ENCODE results near the gene POMGNT1. TPM values are rescaled to one million over a fixed set of nuclear protein-coding genes. Genes with fewer than 3 reads are reported as not detected.

Gene POMGNT1
- total RNA-seq, 4 donors from 2014 or later: 31.6 to 47.2 (median 36.9) TPM

DNA sequence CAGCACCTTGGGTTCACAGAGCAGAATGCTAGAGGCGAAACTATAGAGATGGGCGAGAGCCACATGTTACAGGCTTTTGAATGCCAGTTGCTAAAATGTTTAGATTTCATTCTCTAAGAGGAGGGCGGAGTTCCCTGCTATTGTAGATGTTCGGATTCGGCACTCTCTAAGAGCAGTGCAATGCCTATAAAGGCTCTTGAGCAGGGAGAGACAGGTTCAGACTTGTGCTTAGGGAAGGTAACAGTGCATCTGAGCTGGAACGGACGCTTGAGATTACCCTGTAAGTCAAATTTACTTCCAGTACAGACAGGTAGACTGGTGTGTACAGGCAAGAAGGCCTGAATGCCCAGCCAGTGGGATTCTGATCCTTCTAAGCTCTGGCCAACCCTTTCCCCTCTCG lies 20.2 kb upstream of the POMGNT1 start:
- no peaks in the 10 kb centered on the region for H3K9me3 ChIP-seq
- intact Hi-C loops (cut with DNase I): no loop called here
- no peak overlapping the region for H3K4me3 ChIP-seq
- no peaks in the 10 kb centered on the region for H3K27me3 ChIP-seq
- WGBS: 89% methylated on average over 8 of the region's 8 CpGs
- DNase-seq (ENCODE audit: extremely low spot score): no peak
- peaks cover 4 to 8% (median 5%) of the 10 kb centered on the region in 4 donors for H3K4me1 ChIP-seq
- TF ChIP-seq EP300 (IDR thresholded peaks at IDR 0.05): no peak
- TF ChIP-seq POLR2A (IDR thresholded peaks at IDR 0.05; ENCODE audit: low read depth): no peak
- no peak for TF ChIP-seq POLR2AphosphoS5 (IDR thresholded peaks at IDR 0.05)
- TF ChIP-seq, protein P1, sequence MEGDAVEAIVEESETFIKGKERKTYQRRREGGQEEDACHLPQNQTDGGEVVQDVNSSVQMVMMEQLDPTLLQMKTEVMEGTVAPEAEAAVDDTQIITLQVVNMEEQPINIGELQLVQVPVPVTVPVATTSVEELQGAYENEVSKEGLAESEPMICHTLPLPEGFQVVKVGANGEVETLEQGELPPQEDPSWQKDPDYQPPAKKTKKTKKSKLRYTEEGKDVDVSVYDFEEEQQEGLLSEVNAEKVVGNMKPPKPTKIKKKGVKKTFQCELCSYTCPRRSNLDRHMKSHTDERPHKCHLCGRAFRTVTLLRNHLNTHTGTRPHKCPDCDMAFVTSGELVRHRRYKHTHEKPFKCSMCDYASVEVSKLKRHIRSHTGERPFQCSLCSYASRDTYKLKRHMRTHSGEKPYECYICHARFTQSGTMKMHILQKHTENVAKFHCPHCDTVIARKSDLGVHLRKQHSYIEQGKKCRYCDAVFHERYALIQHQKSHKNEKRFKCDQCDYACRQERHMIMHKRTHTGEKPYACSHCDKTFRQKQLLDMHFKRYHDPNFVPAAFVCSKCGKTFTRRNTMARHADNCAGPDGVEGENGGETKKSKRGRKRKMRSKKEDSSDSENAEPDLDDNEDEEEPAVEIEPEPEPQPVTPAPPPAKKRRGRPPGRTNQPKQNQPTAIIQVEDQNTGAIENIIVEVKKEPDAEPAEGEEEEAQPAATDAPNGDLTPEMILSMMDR (IDR thresholded peaks at IDR 0.05): no peak
- no peak overlapping the region for H3K27ac ChIP-seq (replicated peaks in 1 of 4)
- peaks cover 0 to 16% (median 7%) of the 10 kb centered on the region in 4 donors for H3K36me3 ChIP-seq

DNA sequence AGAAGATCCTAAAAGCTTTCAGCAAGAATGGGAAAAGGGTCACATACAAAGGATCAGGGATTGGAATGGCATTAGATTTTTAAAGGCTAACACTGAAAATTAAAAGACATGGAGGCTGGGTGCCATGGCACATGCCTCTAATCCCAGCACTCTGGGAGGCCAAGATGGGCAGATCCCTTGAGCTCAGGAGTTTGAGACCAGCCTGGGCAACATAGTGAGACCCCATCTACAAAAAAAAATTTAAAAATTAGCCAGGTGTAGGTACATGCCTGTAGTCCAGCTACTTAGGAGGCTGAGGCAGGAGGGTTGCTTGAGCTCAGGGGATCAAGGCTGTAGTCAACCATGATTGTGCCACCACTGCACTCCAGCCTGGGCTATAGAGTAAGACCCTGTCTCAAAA lies 17.3 kb upstream of the POMGNT1 start:
- intact Hi-C loops (cut with DNase I): no loop called here
- Histone ChIP-seq H3K27ac (replicated peaks in 1 of 4) (no peak overlapping the region), H3K4me3 (no peak overlapping the region), H3K9me3 (no peaks in the 10 kb centered on the region), H3K36me3 (peaks cover 0 to 11% (median 5%) of the 10 kb centered on the region in 4 donors), H3K4me1 (no peaks in the 10 kb centered on the region), H3K27me3 (no peaks in the 10 kb centered on the region)
- TF ChIP-seq EP300 (IDR thresholded peaks at IDR 0.05): no peak
- TF ChIP-seq POLR2AphosphoS5 (IDR thresholded peaks at IDR 0.05): no peak
- TF ChIP-seq, protein P1 (IDR thresholded peaks at IDR 0.05): no peak
- no peak for TF ChIP-seq POLR2A (IDR thresholded peaks at IDR 0.05; ENCODE audit: low read depth)
- DNase-seq (ENCODE audit: extremely low spot score): no peak

DNA sequence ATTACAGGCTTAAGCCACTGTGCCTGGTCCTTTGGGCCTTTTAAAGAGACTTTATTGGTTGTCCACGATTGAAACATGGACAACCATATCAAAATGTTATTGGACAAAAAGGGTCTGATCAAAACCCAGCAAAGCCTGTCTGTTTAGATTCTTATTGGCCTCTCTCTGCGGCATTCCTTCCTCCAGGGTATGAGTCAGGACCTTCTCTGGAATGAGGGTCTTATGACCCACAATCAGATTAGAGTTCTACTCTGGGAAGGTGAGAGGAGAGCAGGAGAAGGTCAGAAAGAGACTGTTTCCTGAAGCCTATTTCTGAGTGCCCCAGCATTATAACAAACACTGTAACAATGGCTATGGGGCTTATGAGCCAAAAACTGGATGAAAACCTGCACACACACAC lies 12.8 kb upstream of the POMGNT1 start:
- TF ChIP-seq POLR2A (IDR thresholded peaks at IDR 0.05; ENCODE audit: low read depth) (no peak), EP300 (IDR thresholded peaks at IDR 0.05) (no peak), POLR2AphosphoS5 (IDR thresholded peaks at IDR 0.05) (no peak)
- TF ChIP-seq, protein P1 (IDR thresholded peaks at IDR 0.05): no peak
- Histone ChIP-seq H3K4me3 (no peak overlapping the region), H3K27ac (replicated peaks in 1 of 4) (no peak overlapping the region), H3K27me3 (no peaks in the 10 kb centered on the region), H3K4me1 (peaks cover 4 to 10% (median 9%) of the 10 kb centered on the region in 4 donors), H3K36me3 (peaks cover 0 to 11% (median 7%) of the 10 kb centered on the region in 4 donors), H3K9me3 (no peaks in the 10 kb centered on the region)
- intact Hi-C loops (cut with DNase I): no loop called here
- WGBS: 78% methylated on average over 2 of the region's 2 CpGs
- DNase-seq (ENCODE audit: extremely low spot score): no peak

DNA sequence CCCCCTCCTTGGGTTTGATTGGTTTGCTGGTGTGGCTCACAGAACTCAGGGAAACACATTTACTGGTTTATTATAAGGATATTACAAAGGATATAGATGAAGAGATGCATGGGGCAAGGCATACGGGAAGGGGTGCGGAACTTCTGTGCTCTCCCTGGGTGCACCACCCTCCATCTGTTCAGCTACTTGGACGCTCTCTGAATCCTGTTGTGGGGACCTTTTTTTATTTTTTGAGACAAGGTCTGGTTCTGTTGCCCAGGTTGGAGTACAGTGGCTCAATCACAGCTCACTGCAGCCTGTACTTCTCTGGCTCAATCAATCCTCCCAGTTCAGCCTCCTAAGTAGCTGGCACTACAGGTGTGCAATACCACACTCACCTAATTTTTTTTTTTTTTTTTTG lies 12.3 kb upstream of the POMGNT1 start:
- intact Hi-C loops (cut with DNase I): no loop called here
- Histone ChIP-seq H3K4me3 (no peak overlapping the region), H3K27ac (replicated peaks in 1 of 4) (no peak overlapping the region), H3K4me1 (peaks cover 9 to 15% (median 13%) of the 10 kb centered on the region in 4 donors), H3K9me3 (no peaks in the 10 kb centered on the region), H3K36me3 (peaks cover 0 to 11% (median 7%) of the 10 kb centered on the region in 4 donors), H3K27me3 (no peaks in the 10 kb centered on the region)
- WGBS: 81% methylated on average over 3 of the region's 3 CpGs
- DNase-seq (ENCODE audit: extremely low spot score): no peak
- no peak for TF ChIP-seq EP300 (IDR thresholded peaks at IDR 0.05)
- no peak for TF ChIP-seq POLR2AphosphoS5 (IDR thresholded peaks at IDR 0.05)
- no peak for TF ChIP-seq POLR2A (IDR thresholded peaks at IDR 0.05; ENCODE audit: low read depth)
- TF ChIP-seq, protein P1 (IDR thresholded peaks at IDR 0.05): no peak

DNA sequence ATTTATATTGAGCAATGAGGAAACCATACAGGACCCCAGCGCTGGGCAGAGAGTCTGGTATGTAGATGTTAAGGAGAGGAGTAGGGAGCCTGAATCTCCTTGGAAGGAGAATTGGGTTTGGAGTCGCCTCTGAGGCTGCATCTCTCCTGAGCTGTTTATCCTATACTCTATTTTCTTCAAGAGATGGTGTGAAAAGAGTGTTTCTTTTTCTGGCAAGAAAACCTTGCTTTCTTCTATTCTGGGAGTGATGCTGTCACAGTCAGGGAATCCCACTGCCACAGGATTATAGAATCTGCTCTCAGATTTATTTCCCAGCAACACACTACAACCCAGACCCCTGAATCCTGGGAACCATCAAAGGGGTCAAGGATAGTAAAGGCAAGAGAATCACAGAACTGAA lies 8.2 kb upstream of the POMGNT1 start:
- Histone ChIP-seq H3K36me3 (peaks cover 0 to 11% (median 7%) of the 10 kb centered on the region in 4 donors), H3K27ac (replicated peaks in 1 of 4) (peak overlapping the region in 2 of 4 donors; percentile 24 to 87), H3K27me3 (no peaks in the 10 kb centered on the region), H3K4me3 (no peak overlapping the region), H3K9me3 (no peaks in the 10 kb centered on the region), H3K4me1 (peaks cover 28 to 44% (median 39%) of the 10 kb centered on the region in 4 donors)
- TF ChIP-seq POLR2A (IDR thresholded peaks at IDR 0.05; ENCODE audit: low read depth) (no peak), EP300 (IDR thresholded peaks at IDR 0.05) (no peak)
- 95% methylated on average over 2 of the region's 2 CpGs for WGBS
- intact Hi-C loops (cut with DNase I): no loop called here
- DNase-seq (ENCODE audit: extremely low spot score): no peak
